Spleen (tissue), 11 donors: ENCODE measurements around the gene PEA15. TPM values are rescaled to one million over a fixed set of nuclear protein-coding genes. Genes with fewer than 3 reads are reported as not detected.

ENCODE experiments used
- DNase-seq: peaks from one replicate; pipeline ENCODE4 v3.0.0-alpha.2; 2020
- H3K27ac ChIP-seq, 8 donors: fragments of 200-600 bp; sonication (generic) in 7 of 8; 1 replicate in 4 of 8; 2 replicates in 4 of 8; pipeline versions ENCODE4 v1.5.0 to v1.8.0; 2016 to 2021; ENCODE audit warnings: inconsistent platforms in 4 of 8, mild to moderate bottlenecking in 4 of 8, moderate library complexity in 1 of 8
- H3K27me3 ChIP-seq, 7 donors: fragments of 200-600 bp; sonication (generic) in 6 of 7; replicated peaks in 1 of 7; 1 replicate in 4 of 7; 2 replicates in 3 of 7; pipeline versions ENCODE4 v1.5.0 to v1.8.0; 2016 to 2021; ENCODE audit warnings: inconsistent platforms in 3 of 7, mild to moderate bottlenecking in 1 of 7
- H3K36me3 ChIP-seq, 6 donors: fragments of 200-600 bp; sonication (generic) in 5 of 6; 1 replicate in 4 of 6; 2 replicates in 2 of 6; pipeline versions ENCODE4 v1.5.0 to v1.8.0; 2016 to 2021; ENCODE audit warnings: inconsistent platforms in 2 of 6
- H3K4me1 ChIP-seq, 6 donors: fragments of 200-600 bp; sonication (generic) in 5 of 6; 1 replicate in 3 of 6; 2 replicates in 3 of 6; pipeline versions ENCODE4 v1.5.0 to v1.8.0; 2016 to 2021; ENCODE audit warnings: inconsistent platforms in 3 of 6
- H3K4me3 ChIP-seq, 8 donors: fragments of 200-600 bp; sonication (generic) in 7 of 8; 1 replicate in 4 of 8; 2 replicates in 4 of 8; pipeline versions ENCODE4 v1.5.0 to v1.8.0; 2016 to 2021; ENCODE audit warnings: inconsistent platforms in 4 of 8, mild to moderate bottlenecking in 4 of 8, moderate library complexity in 2 of 8
- H3K9me3 ChIP-seq, 8 donors: fragments of 200-600 bp; sonication (generic) in 7 of 8; 1 replicate in 4 of 8; 2 replicates in 4 of 8; pipeline versions ENCODE4 v1.5.0 to v1.8.0; 2016 to 2021; ENCODE audit warnings: inconsistent platforms in 4 of 8
- CTCF ChIP-seq, 11 experiments: fragments of 200-600 bp in 7 of 11; fragments of 450-650 bp in 4 of 11; sonication (generic) in 4 of 11; IDR thresholded peaks in 8 of 11; conservative IDR thresholded peaks in 3 of 11; 1 replicate in 7 of 11; 2 replicates in 4 of 11; pipeline versions ENCODE4 v1.4.0 to v1.8.0; 2016 to 2021; ENCODE audit warnings: antibody characterized with exemption in 11 of 11, inconsistent platforms in 4 of 11, mild to moderate bottlenecking in 1 of 11
- POLR2A ChIP-seq, 3 donors: fragments of 450-650 bp; IDR thresholded peaks; one replicate each; pipeline ENCODE4 v1.5.1; 2017; ENCODE audit warnings: antibody characterized with exemption in 3 of 3, mild to moderate bottlenecking in 1 of 3
- POLR2AphosphoS5 ChIP-seq, 3 donors: sonication (generic); formaldehyde crosslinking; IDR thresholded peaks; one replicate each; pipeline ENCODE4 v1.5.1; 2017; ENCODE audit warnings: antibody characterized with exemption in 3 of 3
- WGBS, 5 donors: extraction: QIAGEN DNeasy Blood & Tissue Kit in 3 of 5; methylation state at CpG; one replicate each; pipeline versions ENCODE4 v1.1.5 to v1.1.7; 2013 to 2018; 5-methylcytosine and 5-hydroxymethylcytosine counted together
- intact Hi-C: fragments of 100-400 bp; cut with DNase I; formaldehyde crosslinking; loops from one replicate; pipeline ENCODE4 v1.15.0; 2023; ENCODE audit warnings: low total_unique reads
- polyA plus RNA-seq, 3 donors: library from polyadenylated mRNA; stranded (reverse); fragments of 200-250 nt; gene quantifications; one replicate each; pipeline ENCODE4 v1.2.1, GENCODE V29; 2013
- total RNA-seq, 7 donors: library from RNA; depleted of rRNA in 3 of 7; stranded (reverse); fragments of >200 nt in 3 of 7; fragmentation: NEBNext Ultra II Directional in 4 of 7; extraction: Animal tissue kit (Norgen Biotek cat#: 25700) in 4 of 7; gene quantifications; one replicate each; pipeline versions ENCODE4 v1.1.0 to v1.2.1, GENCODE V29; 2016 to 2021
- donor health status: healthy with polysubstance abuse.
- donor health status: DM: no; HTN: no; CAD: no; lungs with moderate emphysema.
- donor health status: DM: no; HTN: no; CAD: no.
- donor health status: Bipolar disorder and iron deficiency.
- donor health status: healthy.
- donor health status: DM: no; HTN: no; CAD: no.
- donor health status: DM: yes; HTN: yes; CAD: no.

Gene PEA15
- total and polyA plus RNA-seq, 10 donors: 73.4 to 167 (median 106) TPM

DNA sequence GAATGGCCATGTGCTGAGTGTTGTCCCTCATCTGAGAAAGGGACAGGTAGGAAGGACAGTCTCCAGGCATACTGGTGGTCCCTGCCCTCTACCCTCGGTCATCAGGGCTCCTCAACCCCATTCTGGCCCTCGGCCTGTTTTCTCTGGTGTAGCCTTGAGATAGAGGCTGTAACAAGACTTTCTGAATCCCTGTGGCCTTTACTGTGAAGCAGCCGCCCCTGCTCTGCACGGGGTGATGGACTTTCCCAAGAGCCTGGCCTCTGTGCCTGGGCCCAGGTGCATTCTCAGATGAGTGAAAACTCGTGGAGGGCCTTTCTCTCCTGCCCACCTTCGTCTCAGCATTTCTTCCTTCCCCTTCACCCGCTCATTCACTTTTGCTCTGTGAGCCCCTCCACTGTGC, 17.8 kb upstream of the PEA15 start:
- no peak for DNase-seq
- H3K27me3 ChIP-seq: no peaks in the 10 kb centered on the region
- intact Hi-C loops: loop anchor here (10.0 kb wide), 1 partner anchor 83 kb away; no protein-coding TSS in a partner anchor
- H3K4me1 ChIP-seq: peaks cover 0 to 9% (median 3%) of the 10 kb centered on the region in 6 donors
- no peak for TF ChIP-seq CTCF (IDR thresholded peaks at IDR 0.05 in 8 of 11, conservative IDR thresholded peaks at IDR 0.05 in 3 of 11)
- TF ChIP-seq POLR2AphosphoS5 (IDR thresholded peaks at IDR 0.05): no peak
- no peak for TF ChIP-seq POLR2A (IDR thresholded peaks at IDR 0.05)
- H3K27ac ChIP-seq: no peak overlapping the region
- H3K4me3 ChIP-seq: no peak overlapping the region
- 71 to 85% (median 80%) methylated on average over 7 of the region's 7 CpGs for WGBS, 5 donors
- no peaks in the 10 kb centered on the region for H3K9me3 ChIP-seq
- no peaks in the 10 kb centered on the region for H3K36me3 ChIP-seq

DNA sequence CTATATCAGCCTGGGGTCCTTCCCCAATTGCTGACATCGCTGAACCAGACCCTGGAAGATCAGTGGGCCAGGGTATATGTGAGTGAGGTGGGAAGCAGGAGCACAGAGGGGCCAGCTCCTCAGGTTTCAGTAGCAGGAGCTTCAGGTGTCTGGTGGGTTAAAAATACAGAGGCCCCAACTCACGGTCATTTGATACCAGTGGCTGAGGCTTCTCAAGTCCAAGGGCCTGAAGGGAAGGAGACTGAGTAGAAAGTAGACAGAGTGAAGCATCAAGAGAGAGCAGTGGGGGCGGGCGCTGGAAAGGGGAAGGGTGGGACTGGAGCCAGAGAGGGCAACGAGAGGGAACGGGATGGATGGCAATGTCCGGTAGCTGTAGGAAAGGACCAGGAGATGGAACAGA, 16.8 kb upstream of the PEA15 start:
- no peaks in the 10 kb centered on the region for H3K9me3 ChIP-seq
- no peak for TF ChIP-seq CTCF (IDR thresholded peaks at IDR 0.05 in 8 of 11, conservative IDR thresholded peaks at IDR 0.05 in 3 of 11)
- TF ChIP-seq POLR2AphosphoS5 (IDR thresholded peaks at IDR 0.05): no peak
- TF ChIP-seq POLR2A (IDR thresholded peaks at IDR 0.05): no peak
- WGBS, 5 donors: 81 to 89% (median 82%) methylated on average over 7 of the region's 7 CpGs
- H3K4me1 ChIP-seq: peaks cover 0 to 18% (median 10%) of the 10 kb centered on the region in 6 donors
- no peak overlapping the region for H3K27ac ChIP-seq
- H3K4me3 ChIP-seq: no peak overlapping the region
- H3K27me3 ChIP-seq: no peaks in the 10 kb centered on the region
- DNase-seq: no peak
- intact Hi-C loops: loop anchor here (10.0 kb wide), 1 partner anchor 84 kb away; no protein-coding TSS in a partner anchor
- H3K36me3 ChIP-seq: no peaks in the 10 kb centered on the region

DNA sequence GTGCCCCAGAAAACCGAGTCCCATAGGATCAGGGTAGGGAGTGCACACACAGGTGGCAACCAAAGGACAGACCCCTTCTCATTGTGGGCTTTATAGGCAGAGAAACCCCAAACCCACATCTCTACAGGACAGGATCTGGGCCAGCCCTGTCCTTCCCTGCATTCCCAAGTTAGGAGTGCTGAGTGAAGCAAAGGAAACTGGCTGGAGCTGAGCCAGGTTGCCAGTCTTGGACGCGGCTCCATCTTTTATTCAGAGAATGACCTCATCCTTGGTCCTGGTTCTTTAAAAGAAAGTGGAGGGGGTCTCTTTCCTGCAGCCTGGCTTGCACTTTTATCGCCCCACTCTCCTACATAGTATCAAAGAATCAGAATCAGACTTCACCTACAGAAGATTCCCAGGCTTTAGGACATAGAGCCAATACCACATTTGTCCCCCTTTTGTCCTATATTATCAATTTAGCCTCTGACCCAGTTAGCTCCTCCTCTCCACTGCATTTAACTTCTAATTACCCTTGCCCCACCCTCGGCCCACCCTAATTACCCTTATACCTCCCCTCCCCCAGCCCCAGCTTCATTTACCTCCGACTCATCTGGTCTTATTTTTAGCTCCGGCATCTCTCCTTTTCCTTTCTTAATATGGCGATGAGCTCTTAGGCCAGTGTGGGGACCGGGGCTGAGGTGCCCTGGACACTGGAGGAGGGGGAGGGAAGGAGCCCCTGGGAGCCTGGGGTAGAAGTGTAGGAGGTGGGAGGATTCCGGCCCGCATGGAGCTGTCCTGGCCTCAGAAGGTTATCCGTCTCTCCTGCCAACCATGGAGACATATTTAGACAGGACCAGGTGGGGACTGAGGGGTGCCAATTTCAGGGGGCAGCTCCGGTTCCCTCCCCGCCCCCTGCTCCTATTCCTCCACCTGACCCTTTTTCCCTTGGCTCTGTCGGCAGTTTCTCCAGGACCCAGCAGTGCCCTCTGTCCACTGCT, 15.2 kb upstream of the PEA15 start, which contains the start of gene CASQ1:
Gene CASQ1 (plus strand): TSS at position 927 of the 977 bp plus-strand sequence. CDS start 177 bp downstream, outside the sequence.
- H3K4me3 ChIP-seq: no peak within 1 kb of the TSS

More for the DNA sequence above, 15.2 kb upstream of the PEA15 start, which contains the start of gene CASQ1:
- intact Hi-C loops: loop anchor here (5.0 to 10.0 kb wide), 3 partner anchors 85 to 187 kb away; no protein-coding TSS in a partner anchor
- Histone ChIP-seq H3K4me1 (peaks cover 0 to 21% (median 12%) of the 10 kb centered on the region in 6 donors), H3K27ac (no peak within 1 kb of the TSS), H3K9me3 (no peaks in the 10 kb centered on the region), H3K36me3 (no peaks in the 10 kb centered on the region), H3K27me3 (no peaks in the 10 kb centered on the region)
- TF ChIP-seq POLR2AphosphoS5 (IDR thresholded peaks at IDR 0.05): no peak
- no peak for TF ChIP-seq POLR2A (IDR thresholded peaks at IDR 0.05)
- TF ChIP-seq CTCF (IDR thresholded peaks at IDR 0.05 in 8 of 11, conservative IDR thresholded peaks at IDR 0.05 in 3 of 11): no peak
- DNase-seq: no peak
- WGBS, 5 donors: 78 to 83% (median 81%) methylated on average over 14 to 15 of the region's 15 CpGs
